Fibroblast of peridontal ligament (primary cell): Measurements from ENCODE around the gene KDSR.

Experiments used
- DNase-seq: peaks from one replicate; pipeline ENCODE4 v3.0.0-alpha.2; 2010; ENCODE audit errors: extremely low read depth

Gene KDSR

GRCh38 chr18:63284173-63284799, 82.7 kb downstream of the KDSR start:
- no peak for DNase-seq

DNA sequence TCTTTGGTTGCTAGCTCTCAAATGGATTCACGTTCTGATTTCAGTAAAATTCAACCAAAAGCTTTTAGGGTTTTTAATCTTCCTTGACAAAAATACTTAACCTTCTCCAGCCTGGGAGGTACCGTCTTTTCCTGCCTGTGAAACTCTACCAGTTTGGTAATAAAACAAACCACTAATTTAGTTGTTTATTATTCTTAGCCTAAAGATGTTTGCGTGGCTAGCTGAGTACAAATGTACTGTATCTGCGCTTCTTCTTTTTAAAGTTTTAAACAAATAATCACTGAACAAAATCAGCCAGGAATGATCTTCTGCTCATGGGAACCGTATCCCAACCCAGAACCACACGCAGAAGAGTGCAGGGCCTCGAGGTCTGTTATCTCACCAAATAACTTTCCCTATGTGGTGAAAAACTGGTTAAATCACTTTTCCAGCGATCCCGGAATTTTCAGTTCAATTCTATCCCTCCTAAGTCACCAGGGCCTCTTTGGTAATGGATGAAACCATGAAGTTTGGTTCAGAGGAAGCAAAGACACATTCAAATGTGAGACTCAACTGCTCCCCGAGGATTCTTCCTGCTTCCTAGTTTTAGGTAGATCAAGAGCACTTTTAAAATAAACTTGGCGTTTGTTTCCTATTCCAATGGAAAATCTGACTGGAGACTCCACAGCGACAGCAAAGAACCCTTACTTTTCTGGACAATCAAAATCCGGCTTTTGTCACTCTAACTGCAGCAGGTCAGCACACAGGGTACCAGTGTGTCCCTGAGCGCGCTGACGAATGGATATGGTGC, 83.5 kb downstream of the KDSR start:
- DNase-seq = peak; percentile 25

DNA sequence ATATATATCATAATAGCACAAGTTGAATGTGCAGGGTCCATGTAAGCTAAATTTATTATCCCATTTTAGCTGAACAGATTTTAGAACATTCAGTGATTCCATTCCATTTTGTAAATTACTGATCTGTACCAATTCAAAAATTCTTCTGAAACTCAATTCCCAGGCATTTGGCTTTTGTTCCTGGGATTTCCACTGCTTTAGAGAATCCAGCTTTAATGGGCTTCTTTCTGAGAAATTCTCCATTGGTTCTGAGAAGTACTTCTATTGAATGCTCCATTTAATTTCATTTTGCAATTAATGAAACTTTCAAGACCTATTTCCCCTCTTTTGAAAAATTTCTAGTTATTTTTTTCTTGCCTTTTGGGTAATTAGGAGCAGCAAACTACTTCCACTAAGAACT, 84.2 kb downstream of the KDSR start:
- DNase-seq = no peak
